Sciatic nerve (tissue), 2 donors: ENCODE data around the gene SUCLG2. TPM values are rescaled to one million over a fixed set of nuclear protein-coding genes. Genes with fewer than 3 reads are reported as not detected.

Experiments used
- ATAC-seq: fragments of 200-7000 bp; cut with Tn5 transposase; one replicate; pipeline ENCODE4 v1.9.1; 2020; ENCODE audit warnings: mild to moderate bottlenecking, moderate library complexity
- DNase-seq: peaks from one replicate; pipeline ENCODE4 v3.0.0-alpha.2; 2020; ENCODE audit warnings: low spot score
- intact Hi-C: fragments of 100-400 bp; cut with DNase I; formaldehyde crosslinking; loops from one replicate; pipeline ENCODE4 v1.14.2; 2022
- total RNA-seq: library from RNA; stranded (reverse); fragmentation: NEBNext Ultra II Directional; extraction: Animal tissue kit (Norgen Biotek cat#: 25700); gene quantifications from one replicate; pipeline ENCODE4 v1.2.1, GENCODE V29; 2021
- donor health status: DM: no; HTN: no; CAD: no.
- donor health status: DM: no; HTN: no; CAD: no.

SUCLG2 gene
- total RNA-seq, 1 donor from 2014 or later = 49.5 TPM

DNA sequence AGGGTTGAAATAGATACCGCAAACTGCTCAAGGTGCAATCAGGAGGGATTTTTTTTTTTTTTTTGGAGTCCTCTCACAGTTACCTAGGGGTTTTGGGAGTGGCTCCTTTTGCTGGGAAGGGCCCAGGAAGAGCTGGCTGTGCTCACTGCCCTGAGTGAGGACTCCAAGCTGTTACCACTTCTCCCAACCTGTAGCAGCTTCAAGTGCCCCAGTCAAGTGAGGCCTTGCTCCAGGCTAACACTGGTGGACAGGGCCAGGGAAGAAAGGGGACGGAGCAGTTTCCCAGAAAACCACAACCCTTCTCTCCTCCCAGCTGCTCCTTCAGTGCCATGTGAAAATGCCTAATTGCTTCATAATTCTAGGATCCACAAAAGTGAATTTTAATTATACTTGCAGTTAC, 274.3 kb downstream of the SUCLG2 start:
- no peak for ATAC-seq
- no peak for DNase-seq
- intact Hi-C loops = no loop called here

- ATAC-seq (no peak), DNase-seq (no peak)
- intact Hi-C loops = loop anchor here (10.0 kb wide), 2 partner anchors 1272 to 1478 kb away; no protein-coding TSS in a partner anchor
Measured at GRCh38 chr3:67377299-67377698, 277.1 kb downstream of the SUCLG2 start.

DNA sequence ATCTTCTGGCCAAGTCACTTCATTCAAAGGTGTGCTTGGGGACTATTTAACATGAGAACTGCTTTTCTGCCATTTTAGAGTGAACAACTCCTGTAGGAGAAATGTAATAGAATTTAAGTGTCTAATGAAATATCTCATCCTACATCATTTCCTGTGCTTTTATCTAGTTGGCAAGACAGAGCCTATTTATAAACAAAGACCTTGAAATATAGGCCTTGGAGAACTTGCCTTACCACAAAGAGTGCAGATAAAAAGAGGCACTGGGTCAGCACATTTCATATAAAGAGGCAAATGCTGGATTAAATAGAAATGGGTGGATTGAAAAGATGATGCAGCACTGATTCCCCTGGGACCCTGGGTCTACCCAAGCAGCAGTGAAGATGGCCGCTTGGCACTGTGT, 278.0 kb downstream of the SUCLG2 start:
- ATAC-seq = no peak
- intact Hi-C loops = loop anchor here (10.0 kb wide), 2 partner anchors 1272 to 1478 kb away; no protein-coding TSS in a partner anchor
- DNase-seq = no peak

- DNase-seq = no peak
- ATAC-seq = no peak
- intact Hi-C loops = loop anchor here (10.0 kb wide), 2 partner anchors 1271 to 1479 kb away; no protein-coding TSS in a partner anchor
Measured at GRCh38 chr3:67375976-67376375, 278.4 kb downstream of the SUCLG2 start.

DNA sequence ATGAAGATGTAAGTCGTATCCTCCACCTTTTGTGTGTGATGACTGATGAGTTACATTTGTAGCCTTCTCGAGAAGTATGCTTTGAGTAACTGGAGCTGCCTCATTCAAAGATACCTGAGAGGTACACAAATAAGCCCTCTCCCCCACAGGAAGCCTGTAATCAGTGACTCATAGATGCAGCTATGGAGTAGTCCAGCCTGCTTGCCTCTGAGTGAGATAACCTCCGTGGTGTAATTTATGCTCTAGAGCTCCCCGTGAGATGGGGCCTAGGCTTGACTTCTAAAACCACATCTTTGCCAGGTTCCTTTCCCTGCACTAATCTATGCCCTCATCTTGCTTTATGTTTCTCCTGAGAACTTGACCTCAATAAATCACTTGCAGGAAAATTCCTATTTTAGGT, 291.7 kb downstream of the SUCLG2 start:
- ATAC-seq (no peak), DNase-seq (no peak)
- intact Hi-C loops = no loop called here

- ATAC-seq (no peak), DNase-seq (no peak)
- intact Hi-C loops = no loop called here
Measured at GRCh38 chr3:67361770-67362169, 292.6 kb downstream of the SUCLG2 start.

DNA sequence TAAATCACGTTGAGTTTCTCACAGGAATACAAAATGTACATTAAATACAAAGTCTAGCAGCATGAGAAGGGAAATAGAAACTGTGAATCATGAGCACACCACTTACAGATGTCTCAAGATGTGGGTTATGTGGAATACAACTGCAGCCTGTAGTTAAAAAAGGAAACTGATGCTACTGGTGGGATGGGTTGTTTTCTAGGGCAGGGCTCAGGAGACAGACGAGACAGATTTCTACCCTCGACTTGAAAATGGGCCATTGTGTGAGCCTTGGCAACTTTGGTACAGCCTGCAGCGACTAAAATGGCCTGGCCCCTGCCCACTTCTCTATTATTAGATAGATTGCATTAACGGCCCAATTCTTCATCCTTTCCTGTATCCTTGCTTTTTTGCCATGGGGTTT, 293.1 kb downstream of the SUCLG2 start:
- DNase-seq (no peak), ATAC-seq (no peak)
- intact Hi-C loops = no loop called here

GRCh38 chr3:67357610-67358458, 296.6 kb downstream of the SUCLG2 start:
- intact Hi-C loops = no loop called here
- no peak for ATAC-seq
- DNase-seq = no peak

- intact Hi-C loops = no loop called here
- ATAC-seq = no peak
- no peak for DNase-seq
Measured at GRCh38 chr3:67349551-67350174, 304.7 kb downstream of the SUCLG2 start.

DNA sequence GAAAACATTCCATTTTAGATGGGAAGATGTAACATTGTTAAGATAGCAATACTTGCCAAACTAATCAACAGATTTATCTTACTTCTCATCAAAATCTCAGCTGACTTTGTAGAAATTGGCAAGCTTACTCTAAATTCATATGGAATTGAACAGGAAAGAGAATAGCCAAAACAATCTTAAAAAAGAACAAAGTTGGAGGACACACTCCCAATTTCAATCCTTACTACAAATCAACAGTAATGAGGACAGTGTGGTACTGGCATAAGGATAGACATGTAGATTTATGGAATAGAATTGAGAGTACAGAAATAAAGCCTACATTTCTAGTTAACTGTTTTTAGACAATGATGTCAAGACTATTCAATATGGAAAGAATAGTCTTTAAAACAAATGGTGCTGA, 308.3 kb downstream of the SUCLG2 start:
- intact Hi-C loops = no loop called here
- ATAC-seq = no peak
- no peak for DNase-seq

- ATAC-seq (no peak), DNase-seq (no peak)
- intact Hi-C loops = no loop called here
Measured at GRCh38 chr3:67335813-67336212, 318.6 kb downstream of the SUCLG2 start.

DNA sequence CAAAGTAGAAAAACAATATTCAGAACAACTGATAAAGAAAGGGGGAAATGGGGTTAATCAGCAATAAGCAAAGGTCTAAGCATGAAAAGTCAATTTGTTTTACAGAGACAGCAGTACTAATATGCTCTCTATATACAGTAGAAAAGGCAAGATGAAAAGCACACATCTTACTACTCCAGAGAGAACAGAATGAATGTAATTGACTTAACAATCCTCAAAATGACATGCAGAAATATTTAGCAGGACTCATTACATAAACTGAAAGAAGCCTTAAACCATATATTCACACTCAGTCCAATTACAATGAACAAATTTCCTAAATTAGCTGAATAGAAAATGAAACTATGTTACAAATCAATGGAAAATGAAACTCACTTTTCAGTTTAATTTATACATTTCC, 319.8 kb downstream of the SUCLG2 start:
- intact Hi-C loops = no loop called here

GRCh38 chr3:67329358-67329757, 325.1 kb downstream of the SUCLG2 start:
- intact Hi-C loops = no loop called here
- DNase-seq (no peak), ATAC-seq (no peak)

More for the DNA sequence above, 319.8 kb downstream of the SUCLG2 start:
- ATAC-seq = no peak
- no peak for DNase-seq

DNA sequence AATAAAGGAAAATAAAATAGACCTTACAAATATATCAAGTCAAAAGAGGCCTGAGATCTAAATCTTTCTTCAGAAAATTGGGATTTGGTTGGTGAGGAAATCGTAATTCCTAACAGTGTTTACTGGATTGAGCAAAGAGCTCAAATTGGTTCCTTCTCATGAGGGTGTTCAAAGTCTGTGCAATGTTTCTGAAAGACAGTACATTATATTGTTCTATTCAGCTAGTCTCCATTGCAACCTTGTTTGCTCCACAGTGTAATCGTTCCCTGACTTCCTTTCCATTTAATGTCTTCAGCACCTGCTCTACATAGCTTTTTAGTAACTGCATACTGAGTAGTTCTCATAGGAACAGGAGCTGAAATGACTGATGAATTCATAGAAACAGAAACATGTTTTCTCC, 326.8 kb downstream of the SUCLG2 start:
- ATAC-seq (no peak), DNase-seq (no peak)
- intact Hi-C loops = no loop called here

DNA sequence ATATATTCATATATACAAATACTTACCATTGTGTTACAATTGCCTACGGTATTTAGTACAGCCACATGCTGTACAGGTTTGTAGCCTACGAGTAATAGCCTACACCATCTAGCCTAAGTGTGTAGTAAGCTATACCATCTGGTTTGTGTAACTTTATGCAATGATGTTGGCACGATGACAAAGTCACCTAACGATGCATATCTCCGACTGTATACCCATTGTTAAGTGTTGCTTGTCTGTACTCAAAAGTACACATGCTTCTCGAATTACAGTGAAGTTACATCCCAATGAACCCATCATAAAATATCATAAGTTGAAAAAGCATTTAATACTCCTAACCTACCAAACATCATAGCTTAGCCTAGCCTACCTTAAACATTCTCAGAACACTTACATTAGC, 329.2 kb downstream of the SUCLG2 start:
- ATAC-seq = no peak
- intact Hi-C loops = no loop called here
- DNase-seq = no peak
